ENCODE measurements around the gene XYLT1.

DNA sequence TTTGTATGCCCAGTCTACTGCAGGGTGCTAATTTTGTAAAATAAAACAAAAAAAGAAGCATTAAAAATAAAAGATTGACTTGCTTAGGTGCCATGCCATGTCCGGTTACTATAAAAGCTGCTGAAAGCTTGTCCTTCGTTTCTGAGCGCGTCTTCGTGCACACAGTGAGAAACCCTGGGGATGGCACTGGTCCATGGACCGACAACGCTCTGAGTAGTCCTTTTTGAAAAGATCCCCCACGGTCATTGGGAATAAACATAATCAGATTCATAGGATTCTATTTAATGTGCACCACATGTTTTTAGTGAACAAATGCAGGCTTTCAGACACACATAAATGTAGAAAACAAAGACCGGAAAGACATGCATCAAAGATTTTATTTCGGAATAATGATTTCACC lies 146.3 kb downstream of the XYLT1 start:
- TF ChIP-seq, protein P1, sequence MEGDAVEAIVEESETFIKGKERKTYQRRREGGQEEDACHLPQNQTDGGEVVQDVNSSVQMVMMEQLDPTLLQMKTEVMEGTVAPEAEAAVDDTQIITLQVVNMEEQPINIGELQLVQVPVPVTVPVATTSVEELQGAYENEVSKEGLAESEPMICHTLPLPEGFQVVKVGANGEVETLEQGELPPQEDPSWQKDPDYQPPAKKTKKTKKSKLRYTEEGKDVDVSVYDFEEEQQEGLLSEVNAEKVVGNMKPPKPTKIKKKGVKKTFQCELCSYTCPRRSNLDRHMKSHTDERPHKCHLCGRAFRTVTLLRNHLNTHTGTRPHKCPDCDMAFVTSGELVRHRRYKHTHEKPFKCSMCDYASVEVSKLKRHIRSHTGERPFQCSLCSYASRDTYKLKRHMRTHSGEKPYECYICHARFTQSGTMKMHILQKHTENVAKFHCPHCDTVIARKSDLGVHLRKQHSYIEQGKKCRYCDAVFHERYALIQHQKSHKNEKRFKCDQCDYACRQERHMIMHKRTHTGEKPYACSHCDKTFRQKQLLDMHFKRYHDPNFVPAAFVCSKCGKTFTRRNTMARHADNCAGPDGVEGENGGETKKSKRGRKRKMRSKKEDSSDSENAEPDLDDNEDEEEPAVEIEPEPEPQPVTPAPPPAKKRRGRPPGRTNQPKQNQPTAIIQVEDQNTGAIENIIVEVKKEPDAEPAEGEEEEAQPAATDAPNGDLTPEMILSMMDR (IDR thresholded peaks at IDR 0.05; ENCODE audit: poor library complexity, severe bottlenecking) = no peak
- TF ChIP-seq SMC3 (conservative IDR thresholded peaks at IDR 0.05; ENCODE audit: poor library complexity) = no peak
